Esophagus mucosa (tissue), 1 donor: ENCODE measurements around the gene MZT2A. TPM values are rescaled to one million over a fixed set of nuclear protein-coding genes. Genes with fewer than 3 reads are reported as not detected.
"Not testable (repeated sequence)": the region's sequence is repeated elsewhere in the genome, so short reads cannot be mapped to it uniquely, and the experiment has no call there.

Experiments used
- ATAC-seq: fragments of 200-7000 bp; cut with Tn5 transposase; one replicate; pipeline ENCODE4 v1.9.1; 2020
- total RNA-seq: library from RNA; stranded (reverse); gene quantifications from one replicate; pipeline ENCODE4 v1.2.4, GENCODE V29; 2023
- donor health status: DM: yes; HTN: yes; CAD: no.

The MZT2A gene
- total RNA-seq, 1 donor from 2014 or later, result 113 TPM

- ATAC-seq, result not testable (repeated sequence)
These were observed 1.4 kb downstream of the MZT2A start for GRCh38 chr2:131490616-131491468.

- no peak for ATAC-seq
These were observed 3.6 kb downstream of the MZT2A start for GRCh38 chr2:131488306-131489205.

DNA sequence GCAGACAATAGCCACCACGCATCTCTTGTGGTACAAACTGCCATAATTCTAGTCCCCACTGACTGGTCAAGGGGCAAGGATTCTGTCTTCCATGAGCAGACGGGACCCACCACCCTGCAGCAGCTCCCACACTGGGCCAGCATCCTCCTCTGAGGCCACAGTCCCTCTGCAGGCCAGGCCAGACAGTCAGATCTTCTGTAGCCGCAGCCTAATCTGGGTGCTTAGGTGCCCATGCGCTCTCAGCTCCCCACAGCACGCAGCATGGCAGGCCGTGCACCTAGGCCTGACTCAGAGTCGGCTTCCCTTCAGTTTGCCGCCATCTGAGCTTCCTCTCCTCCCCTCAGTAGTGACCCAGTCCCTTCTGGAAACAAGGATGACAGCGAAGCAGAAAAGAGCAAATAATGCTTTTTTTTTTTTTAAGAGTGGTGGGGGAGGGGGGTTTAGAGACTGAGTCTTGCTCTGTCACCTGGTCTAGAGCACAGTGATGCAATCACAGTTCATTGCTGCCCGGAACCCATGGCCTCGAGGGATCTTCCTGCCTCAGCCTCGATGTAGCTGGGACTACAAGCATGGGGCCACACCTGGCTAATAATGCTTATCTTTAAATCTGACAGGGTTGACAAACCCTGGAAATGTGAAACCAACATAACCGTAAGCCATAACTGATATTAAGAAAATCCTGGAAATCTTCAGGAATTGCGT, 5.8 kb downstream of the MZT2A start:
- ATAC-seq, result not testable (repeated sequence)

GRCh38 chr2:131484906-131485460, 7.2 kb downstream of the MZT2A start:
- not testable (repeated sequence) for ATAC-seq

DNA sequence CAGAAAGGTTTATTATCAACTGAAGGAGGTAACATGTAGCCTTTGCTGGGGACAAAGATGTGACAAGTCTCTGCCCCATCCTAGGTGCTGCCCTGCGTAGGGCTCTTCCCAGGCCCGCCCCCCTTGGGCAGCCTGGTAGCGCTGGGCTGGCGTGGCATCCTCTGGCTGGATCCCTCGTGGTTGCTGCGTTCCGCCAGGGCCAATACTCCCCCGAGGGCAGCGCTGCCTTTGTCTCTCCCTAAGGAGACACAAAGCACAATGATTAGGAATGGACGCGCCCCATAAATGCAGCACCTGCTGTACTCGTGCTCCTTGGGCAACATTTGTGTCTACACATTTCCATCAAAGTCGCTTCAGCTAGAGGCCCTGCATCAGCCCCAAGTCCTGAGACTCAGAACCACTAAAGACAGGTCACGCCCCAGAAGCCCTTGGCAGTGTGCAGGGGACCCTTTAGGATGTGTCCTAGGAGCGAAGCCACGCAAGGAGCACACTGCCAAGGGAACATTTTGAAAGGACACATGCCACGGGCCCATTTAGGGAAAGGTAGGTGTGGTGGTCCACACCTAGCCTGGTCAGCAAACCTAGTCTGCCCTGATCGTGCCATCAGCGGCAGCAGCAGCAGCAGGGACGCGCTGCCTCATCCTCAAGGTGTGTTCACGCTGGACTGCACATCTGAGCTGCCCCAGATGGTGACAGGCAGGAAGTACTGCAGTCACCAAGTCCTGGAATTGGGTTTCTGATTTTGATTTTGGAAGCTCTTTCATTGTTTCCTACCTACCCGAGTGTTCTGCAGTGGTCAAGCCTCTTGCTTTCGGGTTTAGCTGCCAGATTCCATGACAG, 8.0 kb downstream of the MZT2A start:
- not testable (repeated sequence) for ATAC-seq

GRCh38 chr2:131482506-131483155, 9.6 kb downstream of the MZT2A start:
- not testable (repeated sequence) for ATAC-seq

GRCh38 chr2:131480351-131480750, 11.8 kb downstream of the MZT2A start:
- not testable (repeated sequence) for ATAC-seq

DNA sequence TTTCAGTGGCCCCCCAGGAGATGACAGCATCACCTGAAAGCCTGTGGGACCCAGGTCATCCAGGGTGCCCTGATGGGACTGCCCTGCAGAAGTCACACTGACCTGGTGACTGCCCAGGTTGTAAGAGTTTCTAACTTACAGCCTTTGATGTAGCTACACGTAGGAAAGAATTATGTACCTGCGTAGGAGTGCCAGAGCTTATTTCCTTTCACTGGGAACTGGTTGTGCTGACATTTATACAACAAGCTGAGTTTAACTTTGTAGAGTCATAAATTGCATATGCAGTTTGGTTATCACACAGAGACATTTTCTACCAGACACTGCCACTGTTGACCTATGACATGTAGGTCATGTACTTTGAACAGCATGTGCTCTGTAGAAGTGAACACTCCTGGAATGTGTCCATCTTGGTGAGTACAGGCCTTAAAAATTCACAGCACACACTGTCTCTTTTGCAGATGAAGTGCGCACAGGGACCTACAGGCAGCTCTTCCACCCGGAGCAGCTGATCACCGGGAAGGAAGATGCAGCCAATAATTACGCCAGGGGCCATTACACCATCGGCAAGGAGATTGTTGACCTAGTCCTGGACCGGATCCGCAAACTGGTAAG, 13.2 kb downstream of the MZT2A start:
- ATAC-seq, result not testable (repeated sequence)

- not testable (repeated sequence) for ATAC-seq
These were observed 13.9 kb downstream of the MZT2A start for GRCh38 chr2:131478074-131478849.

DNA sequence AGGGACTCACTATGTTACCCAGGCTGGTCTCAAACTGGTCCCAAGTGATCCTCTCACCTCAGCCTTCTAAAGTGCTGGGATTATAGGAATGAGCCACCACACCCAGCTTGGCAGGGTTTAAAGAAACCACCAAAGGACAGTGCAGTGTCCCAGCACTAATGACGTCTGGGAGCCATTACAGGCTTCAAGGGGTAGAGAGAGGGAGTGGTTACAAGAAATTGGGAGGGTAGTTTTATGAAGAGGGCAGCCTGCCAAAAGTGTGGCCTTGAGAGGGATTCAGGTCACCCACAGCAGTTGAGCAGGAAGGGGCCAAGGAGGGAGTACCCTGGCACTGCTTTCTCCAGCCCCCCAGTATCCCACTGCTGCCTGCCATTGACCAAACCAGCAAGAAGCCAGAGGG, 15.0 kb downstream of the MZT2A start:
- ATAC-seq, result not testable (repeated sequence)

DNA sequence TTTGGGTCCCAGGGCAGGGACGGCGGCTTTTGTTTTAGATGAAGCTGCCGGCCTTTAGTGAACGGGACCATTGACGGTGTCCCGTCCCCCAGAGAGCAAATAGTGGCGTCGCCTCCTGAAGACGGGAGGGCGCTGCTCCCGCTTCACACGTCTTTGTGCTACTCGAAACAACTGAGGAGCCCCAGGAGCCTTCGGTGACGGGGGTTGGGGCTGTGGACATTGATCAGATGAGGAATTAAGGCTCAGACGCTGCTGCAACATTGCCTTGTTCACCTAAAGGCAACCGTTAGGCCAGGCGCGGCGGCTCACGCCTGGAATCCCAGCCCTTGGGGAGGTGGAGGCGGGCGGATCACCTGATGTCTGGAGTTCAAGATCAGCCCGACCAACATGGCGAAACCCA, 15.8 kb downstream of the MZT2A start:
- not testable (repeated sequence) for ATAC-seq

GRCh38 chr2:131475831-131476230, 16.4 kb downstream of the MZT2A start, which contains the start of gene TUBA3D:
TUBA3D (plus strand) TSS chr2:131476119; CDS start chr2:131476200, 81 bp downstream.
- no peak for ATAC-seq

- ATAC-seq, result not testable (repeated sequence)
These were observed 18.9 kb downstream of the MZT2A start for GRCh38 chr2:131473266-131473665.

GRCh38 chr2:131471624-131472023, 20.6 kb downstream of the MZT2A start:
- ATAC-seq, result not testable (repeated sequence)

DNA sequence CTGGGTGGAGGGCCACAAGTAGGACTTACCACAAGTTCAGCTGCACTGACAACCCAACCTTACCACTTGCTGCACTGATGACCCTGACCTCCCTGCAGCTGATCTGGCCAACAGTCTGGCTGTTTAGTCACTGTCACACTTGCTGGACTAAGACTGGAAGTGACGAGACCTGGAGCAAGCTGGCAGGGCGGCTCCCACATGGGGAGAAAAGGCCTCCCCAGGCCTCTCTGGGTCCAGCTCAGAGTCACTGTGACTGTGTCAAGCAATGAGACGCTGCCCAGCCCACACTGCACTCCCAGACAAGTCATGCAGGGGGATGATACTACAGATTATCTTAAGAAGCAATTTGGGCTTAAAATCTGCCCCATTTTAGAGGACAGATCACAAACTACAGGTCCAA, 21.3 kb downstream of the MZT2A start:
- ATAC-seq, result not testable (repeated sequence)

DNA sequence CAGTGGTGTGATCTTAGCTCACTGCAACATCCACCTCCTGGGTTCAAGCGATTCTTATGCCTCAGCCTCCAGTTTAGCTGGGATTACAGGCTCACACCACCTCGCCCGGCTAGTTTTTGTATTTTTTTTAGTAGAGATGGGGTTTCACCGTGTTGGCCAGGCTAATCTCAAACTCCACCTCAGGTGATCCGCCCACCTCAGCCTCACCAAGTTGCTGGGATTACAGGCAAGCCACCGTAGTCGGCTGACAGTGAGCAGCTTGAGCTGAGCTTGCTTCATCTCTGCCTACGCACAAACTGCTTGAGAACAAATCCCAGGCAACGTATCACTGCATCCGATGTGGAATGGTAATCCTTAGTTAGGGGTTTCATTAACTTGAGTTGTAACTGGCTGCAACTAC, 24.5 kb downstream of the MZT2A start:
- ATAC-seq, result not testable (repeated sequence)

DNA sequence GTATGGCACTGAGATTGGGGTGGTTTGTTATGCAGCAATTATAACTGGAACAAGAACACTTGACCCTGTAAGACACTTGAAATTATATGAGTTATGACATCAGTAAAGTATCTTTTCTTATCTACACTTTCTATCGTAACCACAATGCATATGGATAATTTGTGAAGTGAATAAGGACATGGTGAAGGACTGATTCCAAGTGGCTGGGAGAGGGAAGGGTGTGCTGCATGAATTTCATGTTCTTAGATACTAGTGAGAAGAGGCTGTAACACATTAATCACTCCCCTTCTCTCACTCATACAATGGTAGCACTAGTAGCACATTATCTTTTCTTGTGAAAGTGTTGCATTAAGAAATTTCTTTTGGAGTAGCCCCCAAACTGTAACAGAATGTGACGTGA, 37.3 kb downstream of the MZT2A start:
- not testable (repeated sequence) for ATAC-seq

DNA sequence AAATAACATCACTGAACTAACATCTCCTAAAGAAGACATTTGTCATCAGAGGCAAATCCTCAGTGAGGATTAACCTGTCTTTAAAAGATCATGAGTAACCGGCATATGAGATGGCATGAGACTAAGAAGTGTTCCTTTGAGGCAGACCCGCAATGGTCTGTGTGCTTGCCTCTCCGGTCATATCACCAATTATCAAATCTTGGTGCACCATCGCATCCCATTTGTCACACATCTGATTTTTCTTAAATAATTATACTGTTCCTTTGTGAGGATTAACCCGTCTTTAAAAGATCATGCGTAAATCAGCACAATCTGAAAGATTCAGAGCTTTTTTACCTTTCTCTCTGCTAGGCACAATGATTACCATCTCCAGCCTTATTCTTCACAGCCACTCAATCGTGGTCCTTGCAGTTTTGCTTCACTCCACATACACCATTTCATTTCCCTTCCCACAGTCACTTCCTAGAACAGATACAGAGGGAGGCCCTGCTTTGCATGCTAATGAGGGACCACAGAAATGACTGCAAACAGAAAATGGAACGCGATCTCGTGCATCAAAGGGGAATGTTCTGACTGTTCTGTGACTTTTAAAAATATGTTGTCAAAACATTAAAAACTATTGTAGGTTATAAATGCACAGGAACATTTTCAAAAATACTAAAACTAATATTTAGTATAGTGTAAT, 40.8 kb downstream of the MZT2A start:
- not testable (repeated sequence) for ATAC-seq

GRCh38 chr2:131447981-131448380, 44.2 kb downstream of the MZT2A start:
- ATAC-seq, result not testable (repeated sequence)
